ENCODE data around the gene GANAB.

- TF ChIP-seq CTCF (IDR thresholded peaks at IDR 0.05) (peak in 2 of 4 experiments; percentile 36 to 52), POLR2A (IDR thresholded peaks at IDR 0.05) (peak; percentile 79 to 93)
Measured at GRCh38 chr11:62621567-62622470, 24.6 kb downstream of the GANAB start, which contains the start of gene B3GAT3.

All from uterus (tissue), 2 donors.